GM18868 (cell line): ENCODE measurements around the gene DIP2B.

Experiments used
- ATAC-seq: cut with Tn5 transposase; IDR thresholded peaks from one replicate; pipeline ENCODE4 v1.9.1; 2021; ENCODE audit warnings: mild to moderate bottlenecking, moderate library complexity; ENCODE audit not compliant: unreplicated experiment

Gene DIP2B

DNA sequence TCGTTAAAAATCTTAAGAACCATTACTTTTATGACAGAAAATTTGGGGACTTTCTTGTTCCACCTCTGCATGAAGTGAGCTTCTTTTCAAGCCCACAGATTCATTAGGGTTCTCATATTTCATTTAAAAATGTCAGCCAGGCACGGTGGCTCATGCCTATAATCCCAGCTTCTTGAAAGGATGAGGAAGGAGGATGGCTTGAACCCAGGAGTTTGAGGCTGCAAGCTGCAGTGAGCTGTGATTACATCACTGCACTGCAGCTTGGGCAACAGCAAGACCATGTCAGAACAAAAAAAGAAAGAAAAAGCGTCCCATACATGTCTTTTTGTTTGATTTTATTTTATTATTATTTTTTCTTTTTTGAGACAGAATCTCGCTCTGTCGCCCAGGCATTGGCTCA lies 215.7 kb downstream of the DIP2B start:
- no peak for ATAC-seq

DNA sequence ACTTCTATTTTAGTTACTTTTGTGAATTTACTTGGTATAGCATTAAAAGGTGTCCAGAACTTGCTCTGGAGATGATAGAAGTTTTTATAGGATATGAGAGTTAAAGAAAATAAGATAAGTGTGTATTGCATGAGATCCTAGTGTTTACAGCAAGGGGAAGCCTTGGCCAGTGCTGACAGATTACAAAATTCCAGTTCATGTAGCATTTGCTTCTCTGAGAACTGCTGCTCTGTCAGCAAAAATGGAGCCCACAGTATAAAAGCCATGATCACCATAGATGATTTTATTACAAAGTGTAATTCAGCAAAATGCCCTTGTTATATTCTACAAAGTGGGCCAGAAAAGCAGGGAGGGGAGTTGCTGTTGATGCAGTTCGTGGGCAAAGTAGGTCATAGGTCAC lies 219.1 kb downstream of the DIP2B start:
- no peak for ATAC-seq

DNA sequence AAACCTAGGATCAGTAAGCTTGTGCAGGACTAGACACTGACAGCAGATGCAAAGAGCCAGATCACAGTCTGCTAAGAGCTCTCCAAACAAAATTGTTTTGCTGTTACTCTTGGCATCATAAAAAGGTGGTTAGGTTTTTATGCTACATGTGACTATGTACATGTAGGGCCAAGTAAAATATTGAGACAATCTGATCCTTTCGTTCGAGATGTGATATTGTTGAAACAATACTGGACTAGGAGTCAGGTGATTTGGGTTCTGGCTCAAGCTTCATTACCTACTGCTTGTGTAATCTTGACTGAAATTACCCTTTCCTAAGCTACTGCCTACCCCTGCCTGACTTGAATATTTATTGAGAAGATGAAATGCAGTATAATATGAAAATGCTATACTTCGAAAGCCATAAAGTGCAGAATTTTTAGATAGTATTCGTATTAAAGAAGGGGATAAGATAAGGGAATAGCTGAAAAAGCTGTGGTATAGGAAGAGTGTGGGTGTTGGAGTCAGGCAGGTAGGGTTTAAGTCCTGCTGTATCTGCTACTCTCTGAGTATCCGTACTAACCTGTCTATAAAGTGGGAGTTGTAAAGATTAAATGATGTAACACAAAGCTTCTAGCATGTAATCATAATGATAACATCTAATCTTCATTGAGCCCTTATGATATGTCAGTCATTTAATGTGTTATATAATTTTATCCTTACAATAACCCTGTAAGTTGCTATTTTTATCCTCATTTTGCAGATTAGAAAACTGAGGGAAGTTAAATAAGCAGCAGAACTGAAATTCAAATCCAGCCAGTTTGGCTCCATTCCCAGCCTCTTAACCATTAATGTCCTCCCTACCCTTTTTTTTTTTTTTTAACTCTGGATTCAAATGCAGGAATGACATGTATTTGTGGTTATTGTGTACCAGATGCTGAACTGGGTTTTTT lies 220.5 kb downstream of the DIP2B start:
- no peak for ATAC-seq

DNA sequence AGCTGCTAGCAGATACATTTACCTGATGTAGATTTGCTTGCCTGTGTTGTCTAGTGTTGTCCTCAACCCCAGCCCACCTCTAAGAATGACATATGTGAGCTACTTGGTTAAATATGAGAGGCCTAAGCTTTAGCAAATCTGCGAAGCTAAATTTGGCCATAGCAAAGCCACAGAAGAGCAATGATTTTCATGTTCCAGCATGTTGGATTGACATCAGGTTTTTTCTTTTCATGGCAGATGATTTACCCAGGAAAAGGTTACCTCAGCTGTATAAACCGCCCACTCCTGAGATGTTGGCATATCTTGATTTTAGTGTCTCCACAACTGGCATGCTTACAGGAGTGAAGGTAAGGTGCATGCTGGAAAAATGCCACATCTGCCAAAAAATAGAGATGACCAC lies 222.7 kb downstream of the DIP2B start:
- ATAC-seq = no peak

DNA sequence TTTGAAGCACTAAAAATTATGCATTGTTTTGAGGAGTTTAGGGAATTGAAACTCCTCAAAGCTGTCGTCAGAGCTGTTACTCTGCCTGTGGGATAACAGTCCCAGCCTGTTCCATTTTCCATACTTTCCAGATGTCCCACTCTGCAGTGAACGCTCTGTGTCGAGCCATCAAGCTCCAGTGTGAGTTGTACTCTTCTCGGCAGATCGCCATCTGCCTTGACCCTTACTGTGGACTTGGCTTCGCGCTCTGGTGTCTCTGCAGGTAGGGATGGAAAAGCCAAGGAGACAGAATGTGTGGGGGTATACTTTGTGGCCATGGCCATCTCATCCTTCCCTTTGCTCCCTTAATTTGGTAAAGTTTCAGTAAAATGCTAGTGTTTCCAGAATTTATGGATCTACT lies 223.6 kb downstream of the DIP2B start:
- no peak for ATAC-seq

DNA sequence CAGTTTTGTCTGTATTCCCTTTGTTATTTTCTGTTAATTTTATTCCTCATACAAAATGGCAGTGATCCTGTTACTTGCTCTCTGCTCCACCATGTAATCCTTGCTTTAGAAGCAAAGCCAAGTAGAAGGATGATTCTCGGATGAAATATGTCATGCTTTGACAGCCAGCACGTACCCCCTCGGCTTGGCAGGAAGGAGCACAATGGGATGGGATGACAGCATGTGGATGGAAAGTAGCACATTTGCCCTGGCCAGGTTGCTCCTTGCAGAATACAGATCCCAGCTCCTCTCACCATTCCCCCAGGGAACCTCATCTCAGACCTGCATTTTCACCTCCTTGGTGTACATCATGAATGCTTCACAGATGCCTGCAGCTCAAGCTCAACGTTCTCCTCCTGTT lies 224.1 kb downstream of the DIP2B start:
- ATAC-seq = no peak

DNA sequence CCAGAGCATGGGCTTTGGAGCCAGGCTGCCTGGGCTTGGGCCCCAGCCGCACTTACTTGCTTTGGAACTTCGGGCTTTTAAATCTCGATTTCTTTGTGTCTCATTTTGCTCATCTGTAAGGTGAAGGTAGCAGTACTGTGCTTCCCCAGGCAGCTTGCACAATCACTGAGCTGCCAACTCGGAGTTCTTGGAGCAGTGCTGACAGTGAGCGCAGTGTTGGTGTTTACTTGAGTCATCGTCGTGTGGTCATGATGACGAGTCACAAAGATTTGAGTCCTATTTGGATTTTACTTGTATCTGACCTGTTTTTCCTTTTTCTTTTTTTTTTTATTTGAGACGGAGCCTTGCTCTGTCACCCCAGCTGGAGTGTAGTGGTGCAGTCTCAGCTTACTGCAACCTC lies 227.8 kb downstream of the DIP2B start:
- ATAC-seq = no peak

DNA sequence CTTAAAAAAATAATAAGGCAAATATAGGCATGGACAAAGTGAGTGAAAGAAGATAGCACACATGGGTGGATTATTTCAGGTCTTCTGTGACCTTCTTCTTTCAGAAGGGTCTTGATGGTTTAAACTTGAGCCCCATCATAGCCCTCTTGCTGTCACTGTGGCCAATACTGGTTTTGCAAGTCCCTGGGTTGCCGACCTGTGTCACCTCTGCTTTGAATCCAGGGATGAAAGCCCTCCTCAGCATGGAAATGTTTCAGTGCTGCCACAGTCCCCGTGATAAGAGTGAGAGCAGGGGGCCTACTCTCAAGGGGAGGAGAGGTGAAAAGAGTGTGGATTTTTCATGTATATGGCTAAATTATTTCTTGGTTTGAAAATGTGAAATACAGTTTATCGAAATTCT lies 228.9 kb downstream of the DIP2B start:
- no peak for ATAC-seq

DNA sequence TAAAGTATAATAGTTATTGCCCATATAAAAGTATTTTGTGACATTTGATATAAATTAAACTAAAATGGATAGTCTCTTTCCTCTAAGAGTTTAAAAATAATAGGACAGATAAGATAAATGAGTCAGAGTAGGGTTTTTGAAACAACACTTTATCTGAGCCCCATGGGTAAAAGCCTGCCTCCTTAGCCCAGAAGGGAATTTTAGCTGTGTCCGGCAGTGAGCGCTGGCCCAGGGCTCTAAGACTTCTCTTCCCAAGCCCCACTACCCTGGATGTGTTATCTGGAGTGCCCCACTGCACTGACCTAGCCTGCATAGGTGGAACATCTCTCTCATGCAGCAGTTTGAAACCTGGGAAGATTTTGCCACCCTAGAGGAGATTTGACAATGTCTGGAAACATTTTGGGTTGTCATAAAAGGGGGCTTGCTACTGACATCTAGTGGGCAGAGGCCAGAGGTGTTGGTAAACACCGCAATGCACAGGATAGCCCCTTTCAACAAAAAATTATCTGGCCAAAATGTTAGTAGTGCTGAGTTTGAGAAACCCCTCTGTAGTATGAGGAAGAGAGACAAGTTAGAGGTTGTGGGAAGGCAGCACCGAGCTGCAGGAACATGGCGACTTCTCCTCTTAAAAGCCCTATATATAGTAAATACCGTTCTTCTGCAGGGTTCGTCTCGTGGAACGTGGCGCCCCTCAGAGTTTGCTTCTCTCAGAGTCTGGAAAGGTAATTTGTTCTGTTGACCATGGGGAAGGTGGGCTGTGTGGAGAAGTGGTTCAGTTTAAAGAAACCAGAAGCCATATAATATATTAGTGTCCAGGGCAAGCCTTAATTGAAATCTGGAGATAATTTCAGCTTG lies 229.9 kb downstream of the DIP2B start:
- no peak for ATAC-seq

DNA sequence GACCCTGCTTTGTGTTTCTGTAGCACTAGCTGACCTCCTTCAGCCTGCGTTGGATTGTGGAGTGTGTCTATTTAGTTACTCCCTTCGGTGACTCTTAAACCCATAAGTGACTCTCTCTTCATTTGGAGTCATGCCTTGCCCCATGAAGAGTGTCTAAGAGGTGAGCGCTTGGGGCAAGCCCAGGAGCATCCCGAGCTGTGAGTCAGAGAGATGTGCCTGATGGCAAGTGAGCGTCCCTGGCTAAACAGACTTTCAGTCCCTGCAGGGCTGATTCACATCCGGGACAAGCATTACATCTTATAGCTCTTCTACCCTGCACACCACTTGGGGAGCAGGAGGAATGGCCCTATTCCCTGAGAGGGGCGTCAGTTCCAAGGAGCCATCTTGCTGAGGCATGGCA lies 234.8 kb downstream of the DIP2B start:
- ATAC-seq = no peak

DNA sequence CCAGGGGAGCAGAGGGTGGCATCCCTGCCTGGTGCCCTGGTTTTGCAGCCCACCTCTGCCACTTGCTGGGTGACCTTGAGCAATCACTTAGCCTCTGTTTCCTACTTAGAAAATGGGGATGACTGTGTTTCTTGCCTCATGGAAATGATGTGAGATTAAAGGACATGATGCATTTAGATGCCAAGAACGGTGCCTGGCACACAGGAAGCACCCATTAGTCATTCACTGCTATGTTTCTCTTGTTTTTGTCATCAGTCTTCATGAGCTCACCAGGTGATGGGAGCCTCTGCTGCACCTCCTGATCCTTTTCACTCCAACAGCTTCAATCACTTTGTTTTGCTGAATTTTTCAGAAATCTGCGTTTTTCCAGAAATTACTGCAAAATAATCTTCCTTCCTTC lies 235.5 kb downstream of the DIP2B start:
- ATAC-seq = no peak

DNA sequence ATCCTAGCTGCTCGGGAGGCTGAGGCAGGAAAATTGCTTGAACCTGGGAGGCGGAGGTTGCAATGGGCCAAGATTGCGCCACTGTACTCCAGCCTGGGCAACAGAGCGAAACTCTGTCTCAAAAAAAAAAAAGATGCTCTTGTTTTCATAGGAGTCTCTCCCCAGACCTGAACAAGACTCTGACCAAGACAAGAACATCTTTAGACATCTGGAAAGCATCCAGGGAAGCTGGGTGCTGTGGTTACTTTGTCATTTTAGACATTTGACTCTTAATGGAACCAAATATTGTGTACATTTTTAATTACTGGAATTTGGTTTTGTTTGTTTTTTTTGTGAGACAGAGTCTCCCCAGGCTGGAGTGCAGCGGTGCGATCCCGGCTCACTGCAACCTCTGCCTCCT lies 238.0 kb downstream of the DIP2B start:
- ATAC-seq = no peak

DNA sequence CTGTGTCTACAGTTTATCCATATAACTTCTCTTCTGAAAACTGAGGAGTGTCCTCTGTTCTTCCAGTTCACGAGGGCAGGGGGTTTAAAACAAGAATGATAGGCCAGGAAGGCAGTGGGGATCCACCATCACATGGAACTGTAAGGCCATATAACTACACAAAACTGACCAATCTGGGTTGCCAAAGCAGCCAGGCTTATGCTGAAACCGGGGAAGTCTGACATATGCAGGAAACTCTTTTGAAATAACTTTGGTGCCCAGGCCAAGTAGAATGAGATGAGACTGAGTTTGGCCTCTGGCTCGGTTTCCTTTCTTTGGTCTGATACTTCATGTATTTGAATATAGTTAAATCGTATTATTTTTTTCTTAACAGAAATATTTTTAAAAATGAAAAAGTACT lies 241.1 kb downstream of the DIP2B start:
- ATAC-seq = no peak

DNA sequence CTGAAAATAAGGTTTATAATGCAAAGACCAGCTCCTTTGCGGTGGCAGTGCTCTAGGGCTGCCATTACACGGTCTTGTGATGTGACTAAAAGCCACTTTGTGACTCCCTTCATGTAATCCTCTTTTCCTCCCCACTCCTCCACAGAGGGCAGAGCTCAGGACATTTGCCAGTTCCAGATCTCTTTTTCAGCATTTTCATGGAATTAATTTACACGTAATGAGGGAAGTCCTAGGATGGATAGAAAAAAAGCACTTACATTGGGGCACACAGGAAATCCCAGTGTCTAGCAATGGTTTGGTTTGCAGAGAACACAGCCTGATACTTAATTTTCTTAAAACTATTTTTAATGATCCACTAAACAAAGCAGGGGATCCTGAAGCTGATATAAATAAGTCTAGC lies 241.6 kb downstream of the DIP2B start:
- no peak for ATAC-seq

DNA sequence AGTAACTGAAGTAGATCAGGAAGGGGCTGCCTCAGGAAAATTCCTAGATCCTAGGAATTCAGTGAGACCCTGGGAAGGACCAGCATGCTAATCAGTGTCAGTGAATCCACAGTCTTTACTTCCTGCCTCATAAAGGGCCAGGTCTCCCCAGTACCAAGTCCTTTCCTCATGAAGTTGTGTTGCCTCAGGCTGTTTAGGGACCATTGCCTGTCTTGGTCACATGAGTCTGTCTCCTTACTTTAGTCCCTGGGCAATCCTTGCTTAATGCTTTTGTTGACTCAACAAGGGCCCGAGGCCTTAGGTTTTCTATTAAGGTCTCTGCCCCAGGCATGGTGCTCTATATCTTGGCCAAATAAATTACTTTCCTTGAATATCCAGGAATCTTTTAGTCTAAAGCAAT lies 243.0 kb downstream of the DIP2B start:
- ATAC-seq = no peak

DNA sequence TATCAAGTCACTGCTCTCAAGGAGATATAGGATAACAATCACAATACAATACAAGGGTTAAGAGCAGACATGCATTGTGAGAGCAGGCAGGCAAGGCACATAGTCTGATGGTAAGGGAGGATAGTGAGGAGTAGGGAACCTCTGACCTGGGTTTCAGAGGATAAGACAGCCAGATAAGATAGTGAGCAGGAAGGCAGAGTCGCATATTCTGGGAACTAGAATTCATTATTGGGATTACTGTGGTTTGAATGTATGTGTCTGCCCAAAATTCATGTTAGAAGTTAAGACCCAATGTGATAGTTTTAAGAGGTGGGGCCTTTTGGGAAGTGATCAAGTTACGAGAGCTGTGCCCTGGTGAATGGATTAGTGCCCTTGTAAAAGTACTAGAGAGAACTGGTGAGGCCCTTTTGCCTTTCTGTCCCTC lies 244.7 kb downstream of the DIP2B start:
- ATAC-seq = no peak

DNA sequence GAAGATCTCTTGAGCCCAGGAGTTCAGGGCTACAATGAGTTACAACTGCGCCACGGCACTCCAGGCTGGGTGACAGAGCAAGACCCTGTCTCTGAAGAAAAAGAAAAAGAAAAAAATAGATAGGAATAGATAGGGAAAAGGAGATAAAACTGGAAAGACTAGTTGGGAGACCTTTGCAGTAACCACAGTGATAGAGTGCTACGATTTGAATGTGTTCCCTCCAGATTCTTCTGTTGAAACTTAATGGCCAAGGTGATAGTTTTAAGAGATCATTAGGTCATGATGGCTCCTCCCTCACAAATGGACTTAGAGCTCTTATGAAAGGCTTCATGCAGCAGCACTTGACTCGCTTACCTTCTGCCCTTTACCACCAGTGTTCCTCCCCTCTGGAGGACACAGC lies 245.6 kb downstream of the DIP2B start:
- no peak for ATAC-seq

DNA sequence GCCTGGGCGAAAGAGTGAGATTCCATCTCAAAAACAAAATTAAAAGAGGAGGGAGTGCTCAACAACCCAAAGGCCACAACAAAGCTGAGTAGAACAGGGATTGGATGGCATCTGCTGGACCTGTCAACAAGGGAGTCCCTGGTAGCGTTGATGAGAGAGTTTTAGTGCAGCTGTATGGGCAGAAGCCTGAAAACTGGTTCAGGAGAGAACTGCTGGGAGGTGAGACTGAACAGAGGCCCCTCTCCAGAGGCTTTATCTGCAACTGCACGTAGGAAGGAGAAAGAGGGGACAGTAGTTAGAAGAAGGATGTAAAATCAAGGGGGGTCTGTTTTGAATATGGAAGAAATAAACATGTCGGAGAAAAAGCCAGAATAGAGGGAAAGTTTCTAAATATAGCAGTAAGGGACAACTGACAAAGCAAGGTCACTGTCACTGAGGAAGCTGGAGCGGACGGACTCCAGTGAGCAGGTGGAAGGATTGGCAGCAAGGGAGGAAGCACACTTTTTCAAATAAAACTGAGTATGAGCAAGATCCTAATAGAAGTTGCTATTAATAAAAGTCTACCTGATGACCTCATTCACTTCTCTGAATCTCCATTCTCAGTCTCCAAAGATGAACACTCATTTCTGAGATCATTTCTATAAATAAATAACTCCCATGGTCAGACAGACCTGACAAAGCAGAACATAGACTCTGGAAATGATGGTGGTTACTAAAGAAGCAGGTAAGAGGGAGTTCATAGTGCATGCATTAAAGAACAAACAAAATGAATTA lies 247.3 kb downstream of the DIP2B start:
- no peak for ATAC-seq

DNA sequence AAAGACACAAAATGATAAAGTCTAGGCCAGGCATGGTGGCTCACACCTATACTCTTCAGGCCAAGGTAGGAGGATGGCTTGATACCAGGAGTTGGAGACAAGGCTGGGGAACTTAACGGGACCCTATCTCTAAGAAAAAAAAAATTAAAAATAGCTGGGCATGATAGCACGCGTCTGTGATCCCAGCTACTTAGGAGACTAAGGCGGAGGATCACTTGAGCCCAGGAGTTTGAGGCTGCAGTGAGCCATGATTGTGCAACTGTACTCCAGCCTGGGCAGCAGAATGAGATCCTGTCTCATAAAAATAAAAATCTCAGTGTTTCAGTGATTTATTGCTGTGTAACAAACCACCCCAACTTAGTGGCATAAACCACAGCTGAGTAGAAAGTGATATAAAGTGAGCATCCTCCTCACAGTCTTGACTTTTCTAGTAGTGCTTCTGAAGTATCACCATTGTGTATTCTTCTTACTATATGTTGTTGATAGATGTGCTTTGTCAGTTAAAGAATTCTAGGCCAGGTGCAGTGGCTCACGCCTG lies 248.5 kb downstream of the DIP2B start:
- no peak for ATAC-seq

DNA sequence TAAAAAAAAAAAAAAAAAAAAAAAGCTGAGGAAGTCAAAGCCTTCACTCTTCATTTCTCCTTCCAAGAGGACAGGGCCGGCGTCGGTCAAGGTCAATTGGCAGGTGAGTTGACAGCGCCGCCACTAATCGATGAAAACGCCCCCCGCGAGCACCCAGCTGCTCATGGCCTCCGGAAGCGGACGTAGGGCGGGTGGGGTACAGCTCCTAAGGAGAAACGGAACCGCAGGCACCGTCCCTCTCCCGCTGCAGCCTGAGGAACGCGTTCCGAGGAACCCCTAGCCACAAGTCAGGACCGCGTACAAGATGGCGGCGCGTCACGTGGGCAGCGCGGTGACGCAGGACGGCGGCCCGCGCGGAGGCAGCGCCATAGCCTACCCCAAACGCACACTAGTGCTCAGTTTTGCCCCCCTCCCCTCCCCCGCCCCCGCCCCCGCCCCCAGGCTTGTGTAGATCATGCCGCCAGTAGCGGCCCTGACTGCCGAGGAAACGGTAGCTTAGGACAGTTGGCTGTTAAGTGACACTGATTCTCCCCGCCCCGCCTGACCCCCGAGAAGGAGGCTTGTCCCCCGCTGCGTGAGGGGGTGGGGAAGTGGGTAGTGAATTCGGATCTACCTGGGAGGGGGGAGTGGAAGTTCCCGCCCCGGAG lies 259.0 kb downstream of the DIP2B start, which contains the start of gene ATF1:
Gene ATF1 (plus strand): TSS at position 463 of the 647 bp plus-strand sequence. CDS start 16,045 bp downstream, outside the sequence.
- peak; percentile 78 for ATAC-seq
